Measurements from ENCODE around the gene ACP7.

ACP7 gene

DNA sequence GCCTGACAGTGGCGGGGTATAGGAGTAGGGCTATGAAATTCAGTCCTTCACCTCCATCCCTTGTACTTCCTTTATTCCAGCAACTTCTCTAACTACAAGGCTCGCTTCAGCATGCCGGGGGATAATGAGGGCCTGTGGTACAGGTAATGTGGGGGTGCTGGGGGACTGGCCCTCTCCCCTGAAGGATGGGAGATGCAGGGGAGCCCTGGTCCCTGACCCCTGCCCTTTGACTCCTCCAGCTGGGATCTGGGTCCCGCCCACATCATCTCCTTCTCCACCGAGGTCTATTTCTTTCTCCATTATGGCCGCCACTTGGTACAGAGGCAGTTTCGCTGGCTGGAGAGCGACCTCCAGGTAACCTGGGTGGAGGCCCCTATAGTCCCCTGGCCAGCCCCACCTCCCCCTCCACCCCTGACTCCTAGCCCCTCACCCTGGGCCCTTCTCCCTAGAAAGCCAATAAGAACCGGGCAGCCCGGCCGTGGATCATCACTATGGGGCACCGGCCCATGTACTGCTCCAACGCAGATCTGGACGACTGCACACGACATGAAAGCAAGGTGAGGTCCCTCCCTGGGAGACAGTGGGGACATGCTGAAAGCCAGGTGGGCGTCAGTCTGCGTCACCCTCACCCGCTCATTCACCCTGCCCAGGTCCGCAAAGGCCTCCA lies 16.5 kb downstream of the ACP7 start:
- H3K9ac ChIP-seq (ENCODE audit: low read depth in 1 of 2, low read length in 2 of 2): no peak overlapping the region
- peaks cover 3 to 4% of the 10 kb centered on the region in 2 donors for H3K27me3 ChIP-seq (ENCODE audit: control insufficient read depth in 2 of 2, insufficient read depth in 2 of 2, low read length in 2 of 2)
- H3K4me3 ChIP-seq (ENCODE audit: low read length in 2 of 2): no peak overlapping the region
- no peak overlapping the region for H3K27ac ChIP-seq (ENCODE audit: low read depth in 2 of 2, low read length in 2 of 2)
- H3K4me1 ChIP-seq (ENCODE audit: control insufficient read depth in 2 of 2, insufficient read depth in 2 of 2, low read length in 2 of 2): no peaks in the 10 kb centered on the region
- H3K36me3 ChIP-seq (ENCODE audit: control insufficient read depth in 2 of 2, insufficient read depth in 2 of 2, low read length in 2 of 2): no peaks in the 10 kb centered on the region
- H3K9me3 ChIP-seq (ENCODE audit: control insufficient read depth in 2 of 2, low read length in 2 of 2): no peaks in the 10 kb centered on the region

DNA sequence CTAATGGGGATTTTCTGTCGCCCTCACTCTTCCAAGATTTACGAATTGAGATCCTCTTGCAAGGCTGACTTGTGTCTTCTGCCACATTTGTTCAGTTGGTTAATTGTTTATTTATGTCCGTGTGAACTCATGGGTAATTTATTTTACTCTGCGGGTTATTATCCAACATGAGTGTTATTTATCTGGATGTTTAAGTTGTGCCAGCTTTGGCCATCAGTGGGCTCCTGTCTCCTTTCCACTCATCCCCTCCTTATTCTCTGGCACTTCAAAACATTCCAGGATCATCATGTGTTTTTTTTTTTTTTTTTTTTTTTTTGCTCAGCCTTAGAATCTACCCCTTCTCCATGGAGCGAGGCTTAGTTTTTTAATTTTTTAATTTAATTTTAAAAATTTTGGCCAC lies 19.0 kb downstream of the ACP7 start:
- Histone ChIP-seq H3K36me3 (ENCODE audit: control insufficient read depth in 2 of 2, insufficient read depth in 2 of 2, low read length in 2 of 2) (no peaks in the 10 kb centered on the region), H3K27me3 (ENCODE audit: control insufficient read depth in 2 of 2, insufficient read depth in 2 of 2, low read length in 2 of 2) (peaks cover 3 to 4% of the 10 kb centered on the region in 2 donors), H3K27ac (ENCODE audit: low read depth in 2 of 2, low read length in 2 of 2) (no peak overlapping the region), H3K9ac (ENCODE audit: low read depth in 1 of 2, low read length in 2 of 2) (no peak overlapping the region), H3K4me3 (ENCODE audit: low read length in 2 of 2) (no peak overlapping the region), H3K9me3 (ENCODE audit: control insufficient read depth in 2 of 2, low read length in 2 of 2) (no peaks in the 10 kb centered on the region), H3K4me1 (ENCODE audit: control insufficient read depth in 2 of 2, insufficient read depth in 2 of 2, low read length in 2 of 2) (no peaks in the 10 kb centered on the region)

DNA sequence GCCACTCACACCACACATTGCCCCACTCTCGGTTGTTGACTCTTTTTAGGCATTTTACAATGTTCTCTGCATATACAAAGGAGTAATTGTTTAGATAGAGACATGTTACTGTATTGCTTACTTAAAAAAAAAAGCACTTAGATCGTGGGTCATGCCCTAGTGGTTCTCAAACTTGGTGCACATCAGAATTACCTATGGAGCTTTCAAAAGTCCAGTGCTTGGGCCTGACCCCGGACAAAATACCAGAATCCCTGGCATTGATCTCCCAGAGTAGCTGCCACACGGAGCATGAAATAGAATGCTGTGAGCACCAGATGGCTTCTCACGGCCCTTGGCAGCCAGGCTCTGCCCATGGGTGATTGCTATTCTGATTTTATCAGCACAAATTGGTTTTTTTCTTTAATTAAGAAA lies 20.0 kb downstream of the ACP7 start:
- H3K4me3 ChIP-seq (ENCODE audit: low read length in 2 of 2): no peak overlapping the region
- no peak overlapping the region for H3K9ac ChIP-seq (ENCODE audit: low read depth in 1 of 2, low read length in 2 of 2)
- no peaks in the 10 kb centered on the region for H3K9me3 ChIP-seq (ENCODE audit: control insufficient read depth in 2 of 2, low read length in 2 of 2)
- H3K27me3 ChIP-seq (ENCODE audit: control insufficient read depth in 2 of 2, insufficient read depth in 2 of 2, low read length in 2 of 2): peaks cover 0 to 3% of the 10 kb centered on the region in 2 donors
- no peaks in the 10 kb centered on the region for H3K4me1 ChIP-seq (ENCODE audit: control insufficient read depth in 2 of 2, insufficient read depth in 2 of 2, low read length in 2 of 2)
- H3K36me3 ChIP-seq (ENCODE audit: control insufficient read depth in 2 of 2, insufficient read depth in 2 of 2, low read length in 2 of 2): no peaks in the 10 kb centered on the region
- no peak overlapping the region for H3K27ac ChIP-seq (ENCODE audit: low read depth in 2 of 2, low read length in 2 of 2)

DNA sequence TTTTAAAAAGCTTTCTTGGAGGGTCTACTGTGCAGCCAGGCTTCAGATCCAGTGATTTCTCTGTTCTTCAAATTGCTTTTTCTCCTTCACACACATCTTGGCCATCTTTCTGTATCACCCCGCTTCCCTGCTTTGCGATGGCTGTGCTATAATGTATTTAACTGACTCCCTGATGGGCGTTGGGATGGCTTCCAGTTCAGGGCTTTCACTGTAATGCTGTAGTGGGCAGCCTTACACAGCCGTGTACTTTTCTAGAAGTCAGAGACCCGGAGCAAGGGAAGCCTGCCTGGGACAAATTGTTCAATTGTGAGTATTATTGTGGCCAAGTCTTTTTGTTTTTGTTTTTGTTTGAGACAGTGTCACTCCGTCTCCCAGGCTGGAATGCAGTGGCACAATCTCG lies 22.0 kb downstream of the ACP7 start:
- no peaks in the 10 kb centered on the region for H3K9me3 ChIP-seq (ENCODE audit: control insufficient read depth in 2 of 2, low read length in 2 of 2)
- no peaks in the 10 kb centered on the region for H3K27me3 ChIP-seq (ENCODE audit: control insufficient read depth in 2 of 2, insufficient read depth in 2 of 2, low read length in 2 of 2)
- no peak overlapping the region for H3K27ac ChIP-seq (ENCODE audit: low read depth in 2 of 2, low read length in 2 of 2)
- no peak overlapping the region for H3K9ac ChIP-seq (ENCODE audit: low read depth in 1 of 2, low read length in 2 of 2)
- no peaks in the 10 kb centered on the region for H3K36me3 ChIP-seq (ENCODE audit: control insufficient read depth in 2 of 2, insufficient read depth in 2 of 2, low read length in 2 of 2)
- no peak overlapping the region for H3K4me3 ChIP-seq (ENCODE audit: low read length in 2 of 2)
- no peaks in the 10 kb centered on the region for H3K4me1 ChIP-seq (ENCODE audit: control insufficient read depth in 2 of 2, insufficient read depth in 2 of 2, low read length in 2 of 2)

DNA sequence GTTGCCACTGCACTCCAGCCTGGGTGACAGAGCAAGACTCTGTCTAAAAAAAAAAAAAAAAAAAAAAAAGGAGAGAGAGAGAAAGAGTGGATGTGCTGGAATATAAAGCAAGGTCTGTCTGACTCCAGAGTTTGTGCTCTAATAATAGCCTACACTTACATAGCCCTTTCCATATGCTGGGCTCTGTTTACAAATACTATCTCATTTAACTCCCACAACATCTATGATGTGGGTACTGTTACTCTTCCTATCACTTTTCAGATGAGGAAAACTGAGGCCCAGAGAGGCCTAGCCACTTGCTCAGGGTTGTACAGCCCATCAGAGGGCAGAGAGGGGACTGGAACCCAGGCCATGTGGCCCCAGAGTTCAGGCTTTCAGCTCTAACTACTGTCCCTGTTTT lies 25.5 kb downstream of the ACP7 start:
- no peaks in the 10 kb centered on the region for H3K36me3 ChIP-seq (ENCODE audit: control insufficient read depth in 2 of 2, insufficient read depth in 2 of 2, low read length in 2 of 2)
- peaks cover 0 to 4% of the 10 kb centered on the region in 2 donors for H3K27me3 ChIP-seq (ENCODE audit: control insufficient read depth in 2 of 2, insufficient read depth in 2 of 2, low read length in 2 of 2)
- no peak overlapping the region for H3K27ac ChIP-seq (ENCODE audit: low read depth in 2 of 2, low read length in 2 of 2)
- no peaks in the 10 kb centered on the region for H3K9me3 ChIP-seq (ENCODE audit: control insufficient read depth in 2 of 2, low read length in 2 of 2)
- H3K4me3 ChIP-seq (ENCODE audit: low read length in 2 of 2): no peak overlapping the region
- H3K9ac ChIP-seq (ENCODE audit: low read depth in 1 of 2, low read length in 2 of 2): no peak overlapping the region
- no peaks in the 10 kb centered on the region for H3K4me1 ChIP-seq (ENCODE audit: control insufficient read depth in 2 of 2, insufficient read depth in 2 of 2, low read length in 2 of 2)

DNA sequence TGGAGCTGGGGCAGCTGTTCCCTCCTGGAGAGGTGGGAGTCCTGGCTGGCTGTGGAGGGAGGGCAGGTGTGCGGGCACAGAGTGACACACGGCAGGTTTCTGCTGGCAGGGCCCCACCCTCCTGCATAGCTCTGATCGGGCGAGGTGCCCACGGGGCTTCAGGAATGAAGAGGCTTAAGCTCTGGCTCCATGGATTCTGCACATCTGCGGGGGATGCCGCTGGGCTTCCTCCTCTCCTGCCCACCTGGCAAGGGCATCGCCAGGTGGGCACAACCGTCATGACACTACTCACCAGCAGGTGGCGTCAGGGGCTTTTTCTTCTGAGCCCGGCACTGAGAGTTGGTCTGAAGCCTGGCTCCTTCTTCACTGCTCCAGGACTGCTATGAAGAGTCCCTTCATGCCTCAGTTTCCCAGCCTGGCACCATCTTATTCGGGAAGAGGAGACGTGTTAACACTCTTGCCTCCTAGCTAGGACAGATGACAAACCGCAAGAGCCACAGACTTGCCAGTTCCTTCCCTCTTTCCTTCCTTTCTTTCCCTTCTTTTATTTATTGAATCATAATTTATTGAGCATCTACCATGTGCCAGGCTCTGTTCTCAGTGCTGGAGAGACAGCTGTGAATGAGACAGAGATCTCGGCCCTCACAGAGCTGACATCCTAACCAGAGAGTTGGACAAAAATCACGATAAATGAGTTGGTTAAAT lies 26.2 kb downstream of the ACP7 start:
- H3K27me3 ChIP-seq (ENCODE audit: control insufficient read depth in 2 of 2, insufficient read depth in 2 of 2, low read length in 2 of 2): peaks cover 0 to 4% of the 10 kb centered on the region in 2 donors
- no peak overlapping the region for H3K27ac ChIP-seq (ENCODE audit: low read depth in 2 of 2, low read length in 2 of 2)
- H3K9me3 ChIP-seq (ENCODE audit: control insufficient read depth in 2 of 2, low read length in 2 of 2): no peaks in the 10 kb centered on the region
- no peak overlapping the region for H3K4me3 ChIP-seq (ENCODE audit: low read length in 2 of 2)
- H3K4me1 ChIP-seq (ENCODE audit: control insufficient read depth in 2 of 2, insufficient read depth in 2 of 2, low read length in 2 of 2): no peaks in the 10 kb centered on the region
- no peak overlapping the region for H3K9ac ChIP-seq (ENCODE audit: low read depth in 1 of 2, low read length in 2 of 2)
- H3K36me3 ChIP-seq (ENCODE audit: control insufficient read depth in 2 of 2, insufficient read depth in 2 of 2, low read length in 2 of 2): no peaks in the 10 kb centered on the region

DNA sequence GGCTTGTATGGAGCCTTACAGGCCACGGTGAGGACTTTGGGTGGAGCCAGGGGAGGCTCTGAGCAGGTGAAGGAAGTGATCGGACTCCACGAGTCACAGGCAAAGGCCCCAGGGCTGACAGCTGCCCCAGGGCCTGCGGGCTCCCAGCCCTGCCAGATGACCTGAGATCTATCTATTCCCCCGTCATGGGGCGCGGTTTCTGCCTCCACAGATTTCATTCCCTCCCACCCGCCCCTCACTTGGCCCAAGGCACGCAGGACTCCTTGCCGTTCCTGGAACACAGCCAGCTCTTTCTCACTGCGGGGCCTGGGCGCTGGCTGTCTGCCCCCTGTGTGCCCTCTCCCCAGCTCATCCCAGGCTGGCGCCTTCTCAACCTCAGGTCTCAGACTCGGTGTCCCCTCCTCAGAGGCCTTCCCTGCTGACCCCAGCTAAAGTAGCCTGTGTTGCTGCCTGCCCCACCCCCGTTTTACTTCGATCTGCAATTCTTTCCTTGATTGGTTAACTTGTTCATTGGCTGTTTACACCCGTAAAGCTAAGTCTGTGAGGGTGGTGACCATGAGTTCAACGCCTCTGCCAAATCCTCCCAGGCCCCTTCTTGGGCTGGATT lies 27.5 kb downstream of the ACP7 start:
- no peaks in the 10 kb centered on the region for H3K4me1 ChIP-seq (ENCODE audit: control insufficient read depth in 2 of 2, insufficient read depth in 2 of 2, low read length in 2 of 2)
- no peak overlapping the region for H3K4me3 ChIP-seq (ENCODE audit: low read length in 2 of 2)
- H3K27me3 ChIP-seq (ENCODE audit: control insufficient read depth in 2 of 2, insufficient read depth in 2 of 2, low read length in 2 of 2): peaks cover 0 to 4% of the 10 kb centered on the region in 2 donors
- no peak overlapping the region for H3K27ac ChIP-seq (ENCODE audit: low read depth in 2 of 2, low read length in 2 of 2)
- H3K36me3 ChIP-seq (ENCODE audit: control insufficient read depth in 2 of 2, insufficient read depth in 2 of 2, low read length in 2 of 2): no peaks in the 10 kb centered on the region
- no peak overlapping the region for H3K9ac ChIP-seq (ENCODE audit: low read depth in 1 of 2, low read length in 2 of 2)
- no peaks in the 10 kb centered on the region for H3K9me3 ChIP-seq (ENCODE audit: control insufficient read depth in 2 of 2, low read length in 2 of 2)

DNA sequence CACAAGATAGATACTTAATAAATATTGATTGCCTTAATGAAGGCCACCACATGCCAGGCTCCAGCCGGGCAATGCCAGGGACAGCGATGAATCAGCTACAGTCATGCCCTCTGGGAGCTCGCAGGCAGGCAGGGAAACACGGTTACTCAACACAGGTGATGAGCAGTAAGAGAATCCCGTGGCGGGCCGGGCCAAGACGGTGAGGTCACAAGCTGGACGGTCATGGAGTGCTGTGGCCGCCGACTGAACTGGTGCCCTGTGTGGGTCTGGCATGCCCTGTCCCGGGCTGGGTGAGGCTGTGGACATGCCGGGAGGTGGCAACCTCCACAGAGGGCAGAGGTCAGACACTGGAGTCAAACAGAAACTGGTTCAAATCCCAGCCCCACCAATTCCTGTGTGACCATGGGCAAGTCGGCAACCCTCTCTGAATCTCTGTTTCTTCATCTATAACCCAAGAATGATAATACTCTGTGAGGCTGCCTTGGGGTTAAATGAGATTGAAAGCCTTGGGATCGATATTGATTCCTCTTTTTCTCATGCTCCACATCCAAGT lies 28.2 kb downstream of the ACP7 start:
- no peaks in the 10 kb centered on the region for H3K4me1 ChIP-seq (ENCODE audit: control insufficient read depth in 2 of 2, insufficient read depth in 2 of 2, low read length in 2 of 2)
- H3K27me3 ChIP-seq (ENCODE audit: control insufficient read depth in 2 of 2, insufficient read depth in 2 of 2, low read length in 2 of 2): peaks cover 0 to 4% of the 10 kb centered on the region in 2 donors
- no peaks in the 10 kb centered on the region for H3K36me3 ChIP-seq (ENCODE audit: control insufficient read depth in 2 of 2, insufficient read depth in 2 of 2, low read length in 2 of 2)
- H3K9me3 ChIP-seq (ENCODE audit: control insufficient read depth in 2 of 2, low read length in 2 of 2): no peaks in the 10 kb centered on the region
- no peak overlapping the region for H3K27ac ChIP-seq (ENCODE audit: low read depth in 2 of 2, low read length in 2 of 2)
- H3K9ac ChIP-seq (ENCODE audit: low read depth in 1 of 2, low read length in 2 of 2): no peak overlapping the region
- no peak overlapping the region for H3K4me3 ChIP-seq (ENCODE audit: low read length in 2 of 2)

DNA sequence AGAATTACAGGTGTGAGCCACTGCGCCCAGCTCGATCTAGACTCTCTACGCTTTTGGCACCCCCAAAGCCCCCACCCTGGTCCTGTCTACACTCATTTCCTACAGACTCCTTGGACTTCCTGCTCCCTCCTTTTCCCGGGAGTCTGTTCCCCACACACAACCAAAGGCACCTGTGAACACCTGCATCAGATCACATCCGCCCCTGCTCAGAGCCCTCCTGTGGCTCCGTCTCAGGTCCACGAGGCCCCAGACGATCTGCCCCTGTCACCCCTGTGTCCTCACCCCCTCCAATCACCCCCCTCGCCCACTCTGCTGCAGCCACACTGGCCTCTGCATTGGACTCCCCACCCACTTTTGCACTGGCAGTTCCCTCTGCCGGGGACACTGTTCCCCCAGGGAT lies 29.0 kb downstream of the ACP7 start:
- Histone ChIP-seq H3K4me3 (ENCODE audit: low read length in 2 of 2) (no peak overlapping the region), H3K27me3 (ENCODE audit: control insufficient read depth in 2 of 2, insufficient read depth in 2 of 2, low read length in 2 of 2) (peaks cover 0 to 4% of the 10 kb centered on the region in 2 donors), H3K4me1 (ENCODE audit: control insufficient read depth in 2 of 2, insufficient read depth in 2 of 2, low read length in 2 of 2) (no peaks in the 10 kb centered on the region), H3K9ac (ENCODE audit: low read depth in 1 of 2, low read length in 2 of 2) (no peak overlapping the region), H3K36me3 (ENCODE audit: control insufficient read depth in 2 of 2, insufficient read depth in 2 of 2, low read length in 2 of 2) (no peaks in the 10 kb centered on the region), H3K27ac (ENCODE audit: low read depth in 2 of 2, low read length in 2 of 2) (no peak overlapping the region), H3K9me3 (ENCODE audit: control insufficient read depth in 2 of 2, low read length in 2 of 2) (no peaks in the 10 kb centered on the region)

All from mucosa of rectum (tissue), 2 donors.